ENCODE results near the gene RPL36. TPM values are rescaled to one million over a fixed set of nuclear protein-coding genes. Genes with fewer than 3 reads are reported as not detected.

The RPL36 gene
- total and polyA plus RNA-seq, 2 donors (not counting 1 experiment from before 2014, with no cell fraction given) = 341 to 864 TPM

- Histone ChIP-seq H3K36me3 (ENCODE audit: control insufficient read depth, insufficient read depth, low read length) (peaks cover 37% of the 10 kb centered on the region), H3K4me2 (ENCODE audit: extremely low read depth, insufficient read depth, low read length) (no peak overlapping the region), H3K4me3 (replicated peaks in 1 of 4; ENCODE audit: control extremely low read depth in 1 of 4, insufficient read depth in 1 of 4, low read depth in 3 of 4, low read length in 4 of 4) (no peak overlapping the region), H3K79me2 (ENCODE audit: control insufficient read depth, insufficient read depth, low read length) (no peaks in the 10 kb centered on the region), H2AFZ (ENCODE audit: low read length) (no peak overlapping the region), H3K27me3 (ENCODE audit: control insufficient read depth, insufficient read depth, low read length) (no peaks in the 10 kb centered on the region), H3K9ac (ENCODE audit: insufficient read depth, low read length) (no peak overlapping the region), H3K9me3 (ENCODE audit: control insufficient read depth, insufficient read depth, low read depth, low read length) (no peaks in the 10 kb centered on the region), H3K4me1 (ENCODE audit: control insufficient read depth, extremely low read depth, insufficient read depth, low read length) (peaks cover 3% of the 10 kb centered on the region), H4K20me1 (ENCODE audit: control insufficient read depth, extremely low read depth, insufficient read depth, low read length) (no peaks in the 10 kb centered on the region), H3K27ac (ENCODE audit: insufficient read depth, low read length) (peak overlapping the region; percentile 10)
- DNase-seq (ENCODE audit: low read depth in 2 of 2) = peak; percentile 58 to 60
- TF ChIP-seq, protein P1, sequence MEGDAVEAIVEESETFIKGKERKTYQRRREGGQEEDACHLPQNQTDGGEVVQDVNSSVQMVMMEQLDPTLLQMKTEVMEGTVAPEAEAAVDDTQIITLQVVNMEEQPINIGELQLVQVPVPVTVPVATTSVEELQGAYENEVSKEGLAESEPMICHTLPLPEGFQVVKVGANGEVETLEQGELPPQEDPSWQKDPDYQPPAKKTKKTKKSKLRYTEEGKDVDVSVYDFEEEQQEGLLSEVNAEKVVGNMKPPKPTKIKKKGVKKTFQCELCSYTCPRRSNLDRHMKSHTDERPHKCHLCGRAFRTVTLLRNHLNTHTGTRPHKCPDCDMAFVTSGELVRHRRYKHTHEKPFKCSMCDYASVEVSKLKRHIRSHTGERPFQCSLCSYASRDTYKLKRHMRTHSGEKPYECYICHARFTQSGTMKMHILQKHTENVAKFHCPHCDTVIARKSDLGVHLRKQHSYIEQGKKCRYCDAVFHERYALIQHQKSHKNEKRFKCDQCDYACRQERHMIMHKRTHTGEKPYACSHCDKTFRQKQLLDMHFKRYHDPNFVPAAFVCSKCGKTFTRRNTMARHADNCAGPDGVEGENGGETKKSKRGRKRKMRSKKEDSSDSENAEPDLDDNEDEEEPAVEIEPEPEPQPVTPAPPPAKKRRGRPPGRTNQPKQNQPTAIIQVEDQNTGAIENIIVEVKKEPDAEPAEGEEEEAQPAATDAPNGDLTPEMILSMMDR (conservative IDR thresholded peaks at IDR 0.05 in 1 of 2, IDR thresholded peaks at IDR 0.05 in 1 of 2; ENCODE audit: low read depth in 1 of 2, low read length in 2 of 2) = peak; percentile 23 to 27
- no peak for TF ChIP-seq EZH2 (IDR thresholded peaks at IDR 0.05; ENCODE audit: low read length, missing control alignments)
Observed at GRCh38 chr19:5665781-5666513, 24.1 kb upstream of the RPL36 start.

GRCh38 chr19:5666921-5667610 is 23.0 kb upstream of the RPL36 start:
- Histone ChIP-seq H2AFZ (ENCODE audit: low read length) (no peak overlapping the region), H3K4me3 (replicated peaks in 1 of 4; ENCODE audit: control extremely low read depth in 1 of 4, insufficient read depth in 1 of 4, low read depth in 3 of 4, low read length in 4 of 4) (no peak overlapping the region), H3K27ac (ENCODE audit: insufficient read depth, low read length) (no peak overlapping the region), H3K4me1 (ENCODE audit: control insufficient read depth, extremely low read depth, insufficient read depth, low read length) (peaks cover 3% of the 10 kb centered on the region), H3K36me3 (ENCODE audit: control insufficient read depth, insufficient read depth, low read length) (peaks cover 37% of the 10 kb centered on the region), H3K9ac (ENCODE audit: insufficient read depth, low read length) (no peak overlapping the region), H3K9me3 (ENCODE audit: control insufficient read depth, insufficient read depth, low read depth, low read length) (no peaks in the 10 kb centered on the region), H3K4me2 (ENCODE audit: extremely low read depth, insufficient read depth, low read length) (no peak overlapping the region), H3K27me3 (ENCODE audit: control insufficient read depth, insufficient read depth, low read length) (no peaks in the 10 kb centered on the region), H3K79me2 (ENCODE audit: control insufficient read depth, insufficient read depth, low read length) (no peaks in the 10 kb centered on the region), H4K20me1 (ENCODE audit: control insufficient read depth, extremely low read depth, insufficient read depth, low read length) (no peaks in the 10 kb centered on the region)
- TF ChIP-seq, protein P1 (conservative IDR thresholded peaks at IDR 0.05 in 1 of 2, IDR thresholded peaks at IDR 0.05 in 1 of 2; ENCODE audit: low read depth in 1 of 2, low read length in 2 of 2) = no peak
- no peak for TF ChIP-seq EZH2 (IDR thresholded peaks at IDR 0.05; ENCODE audit: low read length, missing control alignments)
- DNase-seq (ENCODE audit: low read depth in 2 of 2) = no peak

DNA sequence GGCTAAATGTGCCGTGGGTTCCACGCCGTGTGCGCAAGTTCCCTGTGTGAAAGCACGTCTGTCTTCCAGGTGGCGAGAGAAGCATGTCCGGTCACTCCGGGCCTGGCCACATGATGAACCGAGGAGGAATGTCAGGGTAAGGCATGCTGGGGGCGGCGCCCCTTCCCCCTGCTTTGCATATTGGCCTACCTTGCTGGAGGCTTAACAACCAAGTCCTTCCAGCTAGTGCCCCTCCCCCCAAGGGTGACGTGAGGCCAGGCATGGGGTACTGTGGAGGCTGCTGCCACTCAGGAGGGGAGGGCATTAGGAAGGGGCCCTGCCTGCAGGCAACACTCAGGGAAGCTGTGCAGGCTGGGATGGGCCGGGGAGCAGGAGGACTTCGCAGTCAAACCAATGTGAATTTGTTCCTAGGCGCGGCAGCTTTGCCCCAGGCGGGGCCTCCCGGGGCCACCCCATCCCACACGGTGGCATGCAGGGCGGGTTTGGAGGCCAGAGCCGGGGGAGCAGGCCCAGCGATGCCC is 22.3 kb upstream of the RPL36 start:
- H3K36me3 ChIP-seq (ENCODE audit: control insufficient read depth, insufficient read depth, low read length) = peaks cover 36% of the 10 kb centered on the region
- no peaks in the 10 kb centered on the region for H3K27me3 ChIP-seq (ENCODE audit: control insufficient read depth, insufficient read depth, low read length)
- no peak overlapping the region for H3K9ac ChIP-seq (ENCODE audit: insufficient read depth, low read length)
- no peak overlapping the region for H2AFZ ChIP-seq (ENCODE audit: low read length)
- H3K4me1 ChIP-seq (ENCODE audit: control insufficient read depth, extremely low read depth, insufficient read depth, low read length) = peaks cover 3% of the 10 kb centered on the region
- no peaks in the 10 kb centered on the region for H3K9me3 ChIP-seq (ENCODE audit: control insufficient read depth, insufficient read depth, low read depth, low read length)
- H3K27ac ChIP-seq (ENCODE audit: insufficient read depth, low read length) = no peak overlapping the region
- H4K20me1 ChIP-seq (ENCODE audit: control insufficient read depth, extremely low read depth, insufficient read depth, low read length) = no peaks in the 10 kb centered on the region
- H3K79me2 ChIP-seq (ENCODE audit: control insufficient read depth, insufficient read depth, low read length) = no peaks in the 10 kb centered on the region
- no peak overlapping the region for H3K4me3 ChIP-seq (replicated peaks in 1 of 4; ENCODE audit: control extremely low read depth in 1 of 4, insufficient read depth in 1 of 4, low read depth in 3 of 4, low read length in 4 of 4)
- no peak for DNase-seq (ENCODE audit: low read depth in 2 of 2)
- H3K4me2 ChIP-seq (ENCODE audit: extremely low read depth, insufficient read depth, low read length) = no peak overlapping the region
- TF ChIP-seq, protein P1 (conservative IDR thresholded peaks at IDR 0.05 in 1 of 2, IDR thresholded peaks at IDR 0.05 in 1 of 2; ENCODE audit: low read depth in 1 of 2, low read length in 2 of 2) = no peak
- no peak for TF ChIP-seq EZH2 (IDR thresholded peaks at IDR 0.05; ENCODE audit: low read length, missing control alignments)
